ENCODE measurements around the gene ACTL6B. TPM values are rescaled to one million over a fixed set of nuclear protein-coding genes. Genes with fewer than 3 reads are reported as not detected.
"Not testable (repeated sequence)": the region's sequence is repeated elsewhere in the genome, so short reads cannot be mapped to it uniquely, and the experiment has no call there.

The ACTL6B gene
- total RNA-seq (2014; rRNA removed; shearing (Covaris generic)) = 0.30 and 0.90 TPM in 2 replicates

GRCh38 chr7:100655908-100656674 is at the start of gene ACTL6B:
ACTL6B (minus strand) TSS chr7:100656448; CDS start chr7:100656354, 94 bp downstream.
- DNase-seq = peak; percentile 100
- Histone ChIP-seq H3K4me3 (ENCODE audit: insufficient read depth, low read depth, low read length) (peak within 1 kb of the TSS; percentile 24; the same call in 1 of the 2 replicates), H3K27me3 (ENCODE audit: control insufficient read depth, insufficient read depth, low read length) (peaks cover 25% of the 10 kb centered on the region), H3K36me3 (replicated peaks; ENCODE audit: control insufficient read depth, insufficient read depth, low read length) (no peaks in the 10 kb centered on the region)

- no peaks in the 10 kb centered on the region for H3K27me3 ChIP-seq (ENCODE audit: control insufficient read depth, insufficient read depth, low read length)
- peak; percentile 96 for DNase-seq
Observed at GRCh38 chr7:100705320-100705752, 49.1 kb upstream of the ACTL6B start.

GRCh38 chr7:100701089-100701488 is 44.8 kb upstream of the ACTL6B start:
- not testable (repeated sequence) for H3K27me3 ChIP-seq (ENCODE audit: control insufficient read depth, insufficient read depth, low read length); H3K36me3 ChIP-seq (replicated peaks; ENCODE audit: control insufficient read depth, insufficient read depth, low read length); DNase-seq; H3K4me3 ChIP-seq (ENCODE audit: insufficient read depth, low read depth, low read length)

More at GRCh38 chr7:100705320-100705752, 49.1 kb upstream of the ACTL6B start:
- Histone ChIP-seq H3K4me3 (ENCODE audit: insufficient read depth, low read depth, low read length) (peak overlapping the region; percentile 95), H3K36me3 (replicated peaks; ENCODE audit: control insufficient read depth, insufficient read depth, low read length) (peaks cover 6% of the 10 kb centered on the region)

- no peak overlapping the region for H3K4me3 ChIP-seq (ENCODE audit: insufficient read depth, low read depth, low read length)
- no peaks in the 10 kb centered on the region for H3K36me3 ChIP-seq (replicated peaks; ENCODE audit: control insufficient read depth, insufficient read depth, low read length)
- no peak for DNase-seq
- H3K27me3 ChIP-seq (ENCODE audit: control insufficient read depth, insufficient read depth, low read length) = no peaks in the 10 kb centered on the region
Observed at GRCh38 chr7:100699018-100699417, 42.8 kb upstream of the ACTL6B start.

- no peaks in the 10 kb centered on the region; the same call in 1 of the 2 replicates for H3K36me3 ChIP-seq (replicated peaks; ENCODE audit: control insufficient read depth, insufficient read depth, low read length)
- peak overlapping the region; percentile 10; the same call in 1 of the 2 replicates for H3K4me3 ChIP-seq (ENCODE audit: insufficient read depth, low read depth, low read length)
- H3K27me3 ChIP-seq (ENCODE audit: control insufficient read depth, insufficient read depth, low read length) = no peaks in the 10 kb centered on the region
- no peak for DNase-seq
Observed at GRCh38 chr7:100696123-100696521, 39.9 kb upstream of the ACTL6B start.

- H3K27me3 ChIP-seq (ENCODE audit: control insufficient read depth, insufficient read depth, low read length) = no peaks in the 10 kb centered on the region
- H3K36me3 ChIP-seq (replicated peaks; ENCODE audit: control insufficient read depth, insufficient read depth, low read length) = peaks cover 4% of the 10 kb centered on the region; the same call in 1 of the 2 replicates
- peak within 1 kb of the TSS; percentile 75 for H3K4me3 ChIP-seq (ENCODE audit: insufficient read depth, low read depth, low read length)
- peak; percentile 98 for DNase-seq
Observed at GRCh38 chr7:100694098-100694745, 38.0 kb upstream of the ACTL6B start, which contains the start of gene GIGYF1. GIGYF1 (minus strand) TSS chr7:100694250; CDS start chr7:100688238, 6,012 bp downstream.

GRCh38 chr7:100693312-100694097 is 37.3 kb upstream of the ACTL6B start:
- Histone ChIP-seq H3K4me3 (ENCODE audit: insufficient read depth, low read depth, low read length) (peak overlapping the region; percentile 75), H3K27me3 (ENCODE audit: control insufficient read depth, insufficient read depth, low read length) (no peaks in the 10 kb centered on the region), H3K36me3 (replicated peaks; ENCODE audit: control insufficient read depth, insufficient read depth, low read length) (peaks cover 4% of the 10 kb centered on the region)
- DNase-seq = peak; percentile 92

GRCh38 chr7:100692578-100692961 is 36.3 kb upstream of the ACTL6B start:
- Histone ChIP-seq H3K4me3 (ENCODE audit: insufficient read depth, low read depth, low read length) (peak overlapping the region; percentile 75), H3K36me3 (replicated peaks; ENCODE audit: control insufficient read depth, insufficient read depth, low read length) (peaks cover 9% of the 10 kb centered on the region), H3K27me3 (ENCODE audit: control insufficient read depth, insufficient read depth, low read length) (no peaks in the 10 kb centered on the region)
- DNase-seq = no peak

GRCh38 chr7:100691676-100692577 is 35.7 kb upstream of the ACTL6B start:
- Histone ChIP-seq H3K4me3 (ENCODE audit: insufficient read depth, low read depth, low read length) (peak overlapping the region; percentile 10; the same call in 1 of the 2 replicates), H3K27me3 (ENCODE audit: control insufficient read depth, insufficient read depth, low read length) (no peaks in the 10 kb centered on the region), H3K36me3 (replicated peaks; ENCODE audit: control insufficient read depth, insufficient read depth, low read length) (peaks cover 11% of the 10 kb centered on the region)
- peak; percentile 98 for DNase-seq

- no peak overlapping the region for H3K4me3 ChIP-seq (ENCODE audit: insufficient read depth, low read depth, low read length)
- no peaks in the 10 kb centered on the region for H3K27me3 ChIP-seq (ENCODE audit: control insufficient read depth, insufficient read depth, low read length)
- DNase-seq = peak; percentile 56
- H3K36me3 ChIP-seq (replicated peaks; ENCODE audit: control insufficient read depth, insufficient read depth, low read length) = peaks cover 23% of the 10 kb centered on the region
Observed at GRCh38 chr7:100689230-100690135, 33.2 kb upstream of the ACTL6B start.

GRCh38 chr7:100688326-100688860 is 32.1 kb upstream of the ACTL6B start:
- peaks cover 26% of the 10 kb centered on the region for H3K36me3 ChIP-seq (replicated peaks; ENCODE audit: control insufficient read depth, insufficient read depth, low read length)
- peak; percentile 42 for DNase-seq
- no peaks in the 10 kb centered on the region for H3K27me3 ChIP-seq (ENCODE audit: control insufficient read depth, insufficient read depth, low read length)
- H3K4me3 ChIP-seq (ENCODE audit: insufficient read depth, low read depth, low read length) = no peak overlapping the region

GRCh38 chr7:100687751-100688300 is 31.6 kb upstream of the ACTL6B start:
- no peak overlapping the region for H3K4me3 ChIP-seq (ENCODE audit: insufficient read depth, low read depth, low read length)
- no peaks in the 10 kb centered on the region for H3K27me3 ChIP-seq (ENCODE audit: control insufficient read depth, insufficient read depth, low read length)
- no peak for DNase-seq
- peaks cover 28% of the 10 kb centered on the region for H3K36me3 ChIP-seq (replicated peaks; ENCODE audit: control insufficient read depth, insufficient read depth, low read length)
